Measurements from ENCODE around the gene LRRFIP1. TPM values are rescaled to one million over a fixed set of nuclear protein-coding genes. Genes with fewer than 3 reads are reported as not detected.
"Not testable (repeated sequence)": the region's sequence is repeated elsewhere in the genome, so short reads cannot be mapped to it uniquely, and the experiment has no call there.

The LRRFIP1 gene
- total and polyA plus RNA-seq, 2 donors (not counting 3 experiments of a cell fraction or from before 2014, with no cell fraction given), result 39.2 to 179 TPM

DNA sequence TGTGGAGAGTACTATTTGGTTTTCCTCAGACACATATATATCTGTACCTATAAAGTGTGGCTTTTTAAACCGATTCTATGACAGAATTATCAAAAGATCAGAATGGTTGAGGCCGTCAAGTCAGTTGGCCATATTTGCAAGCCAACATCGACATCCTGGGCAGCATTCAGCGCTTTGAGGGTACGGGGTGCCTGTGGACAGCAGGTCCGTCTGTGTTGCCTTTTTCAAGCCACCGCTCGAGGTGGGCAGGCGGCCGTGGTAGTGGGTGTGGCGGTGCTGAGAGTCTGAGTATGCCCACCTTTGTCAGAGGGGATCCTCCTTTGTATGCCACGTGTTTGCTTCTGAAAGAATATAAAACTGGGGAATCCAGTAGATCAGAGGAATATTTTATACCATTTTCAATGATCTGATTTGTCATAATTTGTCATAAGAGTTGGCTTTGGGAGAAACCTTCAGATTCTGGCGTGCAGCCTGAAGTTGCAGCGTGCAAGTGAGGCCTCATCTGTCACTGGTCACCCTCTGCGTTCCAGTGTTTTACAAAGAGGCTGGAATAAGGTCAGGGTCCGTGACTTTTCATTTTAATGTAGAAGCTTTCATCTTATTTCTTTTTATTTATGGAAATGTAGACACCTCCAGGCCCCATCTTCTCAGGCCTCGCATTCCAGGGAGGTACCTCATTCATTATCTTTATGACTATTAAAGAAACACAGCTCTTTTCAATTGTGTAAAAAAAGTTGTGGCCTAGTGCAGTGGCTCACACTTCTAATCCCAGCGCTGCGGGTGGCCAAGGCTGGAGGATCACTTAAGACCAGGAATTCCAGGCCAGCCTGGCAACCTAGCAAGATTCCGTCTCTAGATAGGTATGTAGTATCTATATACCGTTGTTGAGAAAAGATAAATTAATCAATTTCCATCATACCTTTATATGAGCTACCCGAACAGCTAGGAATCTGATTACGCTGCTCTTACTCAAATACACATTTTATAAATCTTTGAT, 133.4 kb downstream of the LRRFIP1 start:
- BruUV-seq (replicated peaks), result no TSS peak
- no peaks in the 10 kb centered on the region for H3K9me3 ChIP-seq (replicated peaks; ENCODE audit: control insufficient read depth, insufficient read depth, low read length)
- H3K79me2 ChIP-seq (ENCODE audit: control insufficient read depth, insufficient read depth, low read length), result no peaks in the 10 kb centered on the region
- TF ChIP-seq JUN (IDR thresholded peaks at IDR 0.05; ENCODE audit: borderline replicate concordance, insufficient read depth, insufficient read length, low read depth) (no peak), MAX (IDR thresholded peaks at IDR 0.05; ENCODE audit: insufficient read depth, insufficient read length) (no peak), POLR2A (IDR thresholded peaks at IDR 0.05; ENCODE audit: low read depth, low read length) (no peak), MYC (IDR thresholded peaks at IDR 0.05; ENCODE audit: low read depth, low read length) (no peak), FOS (IDR thresholded peaks at IDR 0.05; ENCODE audit: borderline replicate concordance, insufficient read depth, low read length) (no peak), EZH2 (IDR thresholded peaks at IDR 0.05; ENCODE audit: borderline replicate concordance, low read depth, low read length, severe bottlenecking) (no peak)
- CTCF ChIA-PET, result interaction anchor here (0.9 to 1.4 kb wide), 4 partner anchors 13 to 189 kb away, joined by 3 to 7 read pairs (median 4); no protein-coding TSS in a partner anchor
- POLR2A ChIA-PET, result no interaction called here
- no peak overlapping the region for H3K4me2 ChIP-seq (ENCODE audit: insufficient read depth, low read length)
- intact Hi-C loops (cut with micrococcal nuclease) (no loop called here), dilution Hi-C loops (cut with MboI; ENCODE audit: extremely low pct_ligation_motif_present, low sequenced_read_pairs) (no loop called here)
- H3K4me3 ChIP-seq (replicated peaks in 1 of 3; ENCODE audit: insufficient read depth in 1 of 3, low read depth in 1 of 3, low read length in 3 of 3), result no peak overlapping the region
- H3K27me3 ChIP-seq (ENCODE audit: control insufficient read depth in 2 of 2, insufficient read depth in 2 of 2, low read length in 2 of 2), result no peaks in the 10 kb centered on the region
- no peak overlapping the region for H2AFZ ChIP-seq (ENCODE audit: low read depth, low read length)
- FAIRE-seq, result no peak
- H3K9ac ChIP-seq (replicated peaks; ENCODE audit: extremely low read depth, insufficient read depth, low read length), result no peak overlapping the region
- DNase-seq (ENCODE audit: low read depth, low spot score), result no peak
- no peaks in the 10 kb centered on the region for H3K9me1 ChIP-seq (replicated peaks; ENCODE audit: control insufficient read depth, extremely low read depth, insufficient read depth, low read length)
- no peak overlapping the region for H3K27ac ChIP-seq (ENCODE audit: insufficient read depth, low read depth, low read length)
- H4K20me1 ChIP-seq (replicated peaks; ENCODE audit: control insufficient read depth, extremely low read depth, insufficient read depth, low read length), result no peaks in the 10 kb centered on the region
- no peaks in the 10 kb centered on the region for H3K4me1 ChIP-seq (ENCODE audit: control insufficient read depth, extremely low read depth, insufficient read depth, low read length)
- H3K36me3 ChIP-seq (ENCODE audit: control insufficient read depth in 2 of 2, extremely low read depth in 1 of 2, insufficient read depth in 2 of 2, low read length in 2 of 2), result peaks cover 30 to 38% of the 10 kb centered on the region in 2 experiments

DNA sequence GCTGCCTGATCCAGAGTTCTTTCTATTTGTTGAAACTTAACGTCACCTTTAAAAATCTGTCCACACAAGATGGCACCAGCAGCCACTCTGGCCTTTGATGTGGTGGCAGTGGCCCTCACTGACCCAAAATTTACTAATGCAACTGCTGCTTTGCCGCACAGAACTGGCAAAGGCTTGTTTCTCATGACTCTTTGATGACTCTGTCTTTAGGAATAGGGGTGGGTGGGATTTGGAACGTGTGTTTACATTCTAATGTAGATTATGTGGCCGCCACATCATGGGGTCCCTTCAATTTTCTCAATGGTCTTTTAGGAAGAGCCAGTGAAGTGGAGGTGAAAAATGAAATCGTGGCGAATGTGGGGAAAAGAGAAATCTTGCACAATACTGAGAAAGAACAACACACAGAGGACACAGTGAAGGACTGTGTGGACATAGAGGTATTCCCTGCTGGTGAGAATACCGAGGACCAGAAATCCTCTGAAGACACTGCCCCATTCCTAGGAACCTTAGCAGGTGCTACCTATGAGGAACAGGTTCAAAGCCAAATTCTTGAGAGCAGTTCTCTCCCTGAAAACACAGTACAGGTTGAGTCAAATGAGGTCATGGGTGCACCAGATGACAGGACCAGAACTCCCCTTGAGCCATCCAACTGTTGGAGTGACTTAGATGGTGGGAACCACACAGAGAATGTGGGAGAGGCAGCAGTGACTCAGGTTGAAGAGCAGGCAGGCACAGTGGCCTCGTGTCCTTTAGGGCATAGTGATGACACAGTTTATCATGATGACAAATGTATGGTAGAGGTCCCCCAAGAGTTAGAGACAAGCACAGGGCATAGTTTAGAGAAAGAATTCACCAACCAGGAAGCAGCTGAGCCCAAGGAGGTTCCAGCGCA, 135.2 kb downstream of the LRRFIP1 start:
- H3K27me3 ChIP-seq (ENCODE audit: control insufficient read depth in 2 of 2, insufficient read depth in 2 of 2, low read length in 2 of 2); H4K20me1 ChIP-seq (replicated peaks; ENCODE audit: control insufficient read depth, extremely low read depth, insufficient read depth, low read length); H3K4me3 ChIP-seq (replicated peaks in 1 of 3; ENCODE audit: insufficient read depth in 1 of 3, low read depth in 1 of 3, low read length in 3 of 3); H3K27ac ChIP-seq (ENCODE audit: insufficient read depth, low read depth, low read length); H3K9me1 ChIP-seq (replicated peaks; ENCODE audit: control insufficient read depth, extremely low read depth, insufficient read depth, low read length); DNase-seq (ENCODE audit: low read depth, low spot score); FAIRE-seq; H3K9ac ChIP-seq (replicated peaks; ENCODE audit: extremely low read depth, insufficient read depth, low read length); CTCF ChIA-PET; dilution Hi-C loops (cut with MboI; ENCODE audit: extremely low pct_ligation_motif_present, low sequenced_read_pairs); H2AFZ ChIP-seq (ENCODE audit: low read depth, low read length); H3K79me2 ChIP-seq (ENCODE audit: control insufficient read depth, insufficient read depth, low read length); H3K4me2 ChIP-seq (ENCODE audit: insufficient read depth, low read length); BruUV-seq (replicated peaks); H3K4me1 ChIP-seq (ENCODE audit: control insufficient read depth, extremely low read depth, insufficient read depth, low read length); intact Hi-C loops (cut with micrococcal nuclease); H3K9me3 ChIP-seq (replicated peaks; ENCODE audit: control insufficient read depth, insufficient read depth, low read length); POLR2A ChIA-PET: not testable (repeated sequence)
- H3K36me3 ChIP-seq (ENCODE audit: control insufficient read depth in 2 of 2, extremely low read depth in 1 of 2, insufficient read depth in 2 of 2, low read length in 2 of 2), result peaks cover 28 to 35% of the 10 kb centered on the region in 2 experiments

All from endothelial cell of umbilical vein (primary cell).